ENCODE data around the gene SMPD3. TPM values are rescaled to one million over a fixed set of nuclear protein-coding genes. Genes with fewer than 3 reads are reported as not detected.

SMPD3 gene
- total RNA-seq, 1 experiment from 2014 or later = 1.4 TPM

GRCh38 chr16:68310774-68311511 lies 137.4 kb downstream of the SMPD3 start, which contains the start of the genes PRMT7 and SLC7A6OS (continued):
- TF ChIP-seq NR2C2 (CRISPR knock-in tag; IDR thresholded peaks at IDR 0.05) = no peak; the same call in 1 of the 2 replicates
- no peak for TF ChIP-seq IRF2 (CRISPR knock-in tag; IDR thresholded peaks at IDR 0.05; ENCODE audit: borderline replicate concordance, low read depth)
- TF ChIP-seq USF2 (CRISPR knock-in tag; IDR thresholded peaks at IDR 0.05) = peak; percentile 53; the same call in 1 of the 2 replicates
- TF ChIP-seq FOXP1 (CRISPR knock-in tag; IDR thresholded peaks at IDR 0.05; ENCODE audit: borderline replicate concordance) = peak; percentile 93
- peak; percentile 89 for TF ChIP-seq JUN (CRISPR knock-in tag; IDR thresholded peaks at IDR 0.05)
- peak; percentile 78; the same call in 1 of the 2 replicates for TF ChIP-seq E2F1 (CRISPR knock-in tag; IDR thresholded peaks at IDR 0.05)
- no peak for TF ChIP-seq JAZF1 (CRISPR knock-in tag; IDR thresholded peaks at IDR 0.05)
- TF ChIP-seq MLX (CRISPR knock-in tag; IDR thresholded peaks at IDR 0.05) = 0 out of 2 replicates have a peak, but pooled peaks have one; percentile 15
- no peak for TF ChIP-seq HMGA2 (CRISPR knock-in tag; IDR thresholded peaks at IDR 0.05)
- peak; percentile 79; the same call in 1 of the 2 replicates for TF ChIP-seq ATF1 (CRISPR knock-in tag; IDR thresholded peaks at IDR 0.05)
- TF ChIP-seq ZNF416 (CRISPR knock-in tag; IDR thresholded peaks at IDR 0.05) = 0 out of 2 replicates have a peak, but pooled peaks have one; percentile 56
- TF ChIP-seq FOXP4 (CRISPR knock-in tag; IDR thresholded peaks at IDR 0.05) = peak; percentile 84
- peak; percentile 76; the same call in 1 of the 2 replicates for TF ChIP-seq FOXJ3 (CRISPR knock-in tag; IDR thresholded peaks at IDR 0.05; ENCODE audit: borderline replicate concordance)
- 0 out of 2 replicates have a peak, but pooled peaks have one; percentile 33 for TF ChIP-seq ZNF317 (CRISPR knock-in tag; IDR thresholded peaks at IDR 0.05; ENCODE audit: borderline replicate concordance, low read depth)
- TF ChIP-seq ZBTB43 (CRISPR knock-in tag; IDR thresholded peaks at IDR 0.05) = no peak
- peak; percentile 92 for TF ChIP-seq NFE2L1 (CRISPR knock-in tag; IDR thresholded peaks at IDR 0.05)
- TF ChIP-seq EMX1 (CRISPR knock-in tag; IDR thresholded peaks at IDR 0.05) = 0 out of 2 replicates have a peak, but pooled peaks have one; percentile 54
- no peak for TF ChIP-seq ZNF423 (CRISPR knock-in tag; IDR thresholded peaks at IDR 0.05)
- peak; percentile 97 for TF ChIP-seq TEAD1 (CRISPR knock-in tag; IDR thresholded peaks at IDR 0.05)
- TF ChIP-seq CDX4 (CRISPR knock-in tag; IDR thresholded peaks at IDR 0.05; ENCODE audit: borderline replicate concordance) = no peak
- peak; percentile 76; the same call in 1 of the 2 replicates for TF ChIP-seq USF1 (CRISPR knock-in tag; IDR thresholded peaks at IDR 0.05)
- TF ChIP-seq GRHL2 (CRISPR knock-in tag; IDR thresholded peaks at IDR 0.05; ENCODE audit: insufficient replicate concordance, severe bottlenecking) = no peak
- TF ChIP-seq GABPB1 (CRISPR knock-in tag; IDR thresholded peaks at IDR 0.05) = peak; percentile 93
- TF ChIP-seq ZNF671 (CRISPR knock-in tag; IDR thresholded peaks at IDR 0.05) = no peak
- TF ChIP-seq RELA (CRISPR knock-in tag; IDR thresholded peaks at IDR 0.05; ENCODE audit: borderline replicate concordance) = no peak; the same call in 1 of the 2 replicates
- TF ChIP-seq ZBTB21 (CRISPR knock-in tag; IDR thresholded peaks at IDR 0.05; ENCODE audit: borderline replicate concordance) = peak; percentile 80; the same call in 1 of the 2 replicates
- peak; percentile 75; the same call in 1 of the 2 replicates for TF ChIP-seq ZNF232 (CRISPR knock-in tag; IDR thresholded peaks at IDR 0.05)
- peak; percentile 90 for TF ChIP-seq MYBL2 (CRISPR knock-in tag; IDR thresholded peaks at IDR 0.05)
- TF ChIP-seq PREB (CRISPR knock-in tag; IDR thresholded peaks at IDR 0.05; ENCODE audit: borderline replicate concordance) = peak; percentile 79; the same call in 1 of the 2 replicates
- TF ChIP-seq TCF7 (CRISPR knock-in tag; IDR thresholded peaks at IDR 0.05; ENCODE audit: low read depth) = 0 out of 2 replicates have a peak, but pooled peaks have one; percentile 76
- peak; percentile 63; the same call in 1 of the 2 replicates for TF ChIP-seq ELF4 (CRISPR knock-in tag; IDR thresholded peaks at IDR 0.05; ENCODE audit: low read depth)

All from WTC11 (cell line).